Effector CD4-positive, alpha-beta T cell (primary cell): ENCODE results near the gene LGALS12. TPM values are rescaled to one million over a fixed set of nuclear protein-coding genes. Genes with fewer than 3 reads are reported as not detected.

ENCODE experiments used
- DNase-seq: peaks from one replicate; pipeline ENCODE4 v3.0.0-alpha.2; 2020
- total RNA-seq: gene quantifications from one replicate; lab custom pipeline; 2026; lab: John Stamatoyannopoulos, UW

Gene LGALS12
- total RNA-seq = not detected

- DNase-seq = no peak
Observed at GRCh38 chr11:63505857-63506528, at the start of gene LGALS12. TSS of gene LGALS12 (plus strand) at chr11:63506084. CDS start at chr11:63506459, 375 bp downstream.

- no peak for DNase-seq
Observed at GRCh38 chr11:63459586-63459985, 46.3 kb upstream of the LGALS12 start.

- DNase-seq = no peak
Observed at GRCh38 chr11:63462137-63462536, 43.7 kb upstream of the LGALS12 start.

GRCh38 chr11:63470311-63470710 is 35.6 kb upstream of the LGALS12 start:
- DNase-seq = no peak

GRCh38 chr11:63472372-63472771 is 33.5 kb upstream of the LGALS12 start:
- DNase-seq = no peak

- no peak for DNase-seq
Observed at GRCh38 chr11:63476618-63477017, 29.3 kb upstream of the LGALS12 start.

GRCh38 chr11:63478896-63479295 is 27.0 kb upstream of the LGALS12 start:
- peak; percentile 30 for DNase-seq

- DNase-seq = no peak
Observed at GRCh38 chr11:63480039-63480438, 25.8 kb upstream of the LGALS12 start.

GRCh38 chr11:63485777-63486176 is 20.1 kb upstream of the LGALS12 start:
- DNase-seq = no peak

- no peak for DNase-seq
Observed at GRCh38 chr11:63488789-63489188, 17.1 kb upstream of the LGALS12 start.

- no peak for DNase-seq
Observed at GRCh38 chr11:63489879-63490278, 16.0 kb upstream of the LGALS12 start.

- DNase-seq = no peak
Observed at GRCh38 chr11:63490551-63491239, 15.2 kb upstream of the LGALS12 start, which contains the start of gene PLAAT5. TSS of gene PLAAT5 (minus strand) at chr11:63491167. CDS start at chr11:63491034, 133 bp downstream.

GRCh38 chr11:63491240-63491587 is 14.7 kb upstream of the LGALS12 start:
- DNase-seq = no peak

GRCh38 chr11:63491636-63492372 is 14.1 kb upstream of the LGALS12 start:
- no peak for DNase-seq

GRCh38 chr11:63492441-63492840 is 13.4 kb upstream of the LGALS12 start:
- no peak for DNase-seq

- no peak for DNase-seq
Observed at GRCh38 chr11:63493127-63493526, 12.8 kb upstream of the LGALS12 start.

GRCh38 chr11:63494975-63495374 is 10.9 kb upstream of the LGALS12 start:
- DNase-seq = no peak

- no peak for DNase-seq
Observed at GRCh38 chr11:63499874-63500273, 6.0 kb upstream of the LGALS12 start.

- no peak for DNase-seq
Observed at GRCh38 chr11:63501236-63501635, 4.6 kb upstream of the LGALS12 start.

GRCh38 chr11:63502252-63502820 is 3.5 kb upstream of the LGALS12 start:
- no peak for DNase-seq

GRCh38 chr11:63503492-63503891 is 2.4 kb upstream of the LGALS12 start:
- DNase-seq = no peak

GRCh38 chr11:63504054-63504453 is 1.8 kb upstream of the LGALS12 start:
- DNase-seq = no peak

GRCh38 chr11:63504933-63505586 is 824 bp upstream of the LGALS12 start:
- no peak for DNase-seq
